ENCODE results near the gene GOLGA3. TPM values are rescaled to one million over a fixed set of nuclear protein-coding genes. Genes with fewer than 3 reads are reported as not detected.
"Not testable (repeated sequence)": the region's sequence is repeated elsewhere in the genome, so short reads cannot be mapped to it uniquely, and the experiment has no call there.

GOLGA3 gene
- total RNA-seq, 1 donor = 21.9 TPM

GRCh38 chr12:132836795-132837331, 8.2 kb upstream of the GOLGA3 start:
- peaks cover 16% of the 10 kb centered on the region for H3K4me1 ChIP-seq (ENCODE audit: insufficient read depth, low read length)
- H3K27me3 ChIP-seq (ENCODE audit: insufficient read depth, low read length) = no peaks in the 10 kb centered on the region
- H3K9me3 ChIP-seq (ENCODE audit: low read depth, low read length) = no peaks in the 10 kb centered on the region
- no peak overlapping the region for H3K4me3 ChIP-seq (ENCODE audit: low read length)

- not testable (repeated sequence) for H3K4me3 ChIP-seq (ENCODE audit: low read length); H3K27me3 ChIP-seq (ENCODE audit: insufficient read depth, low read length); H3K9me3 ChIP-seq (ENCODE audit: low read depth, low read length)
- peaks cover 16% of the 10 kb centered on the region for H3K4me1 ChIP-seq (ENCODE audit: insufficient read depth, low read length)
Measured at GRCh38 chr12:132836230-132836629, 7.6 kb upstream of the GOLGA3 start.

GRCh38 chr12:132835076-132836025, 6.7 kb upstream of the GOLGA3 start:
- H3K9me3 ChIP-seq (ENCODE audit: low read depth, low read length) = no peaks in the 10 kb centered on the region
- H3K4me3 ChIP-seq (ENCODE audit: low read length) = no peak overlapping the region
- H3K4me1 ChIP-seq (ENCODE audit: insufficient read depth, low read length) = peaks cover 16% of the 10 kb centered on the region
- H3K27me3 ChIP-seq (ENCODE audit: insufficient read depth, low read length) = no peaks in the 10 kb centered on the region

GRCh38 chr12:132834181-132834711, 5.6 kb upstream of the GOLGA3 start:
- Histone ChIP-seq H3K27me3 (ENCODE audit: insufficient read depth, low read length) (no peaks in the 10 kb centered on the region), H3K4me3 (ENCODE audit: low read length) (no peak overlapping the region), H3K4me1 (ENCODE audit: insufficient read depth, low read length) (peaks cover 20% of the 10 kb centered on the region), H3K9me3 (ENCODE audit: low read depth, low read length) (no peaks in the 10 kb centered on the region)

- Histone ChIP-seq H3K9me3 (ENCODE audit: low read depth, low read length) (no peaks in the 10 kb centered on the region), H3K4me1 (ENCODE audit: insufficient read depth, low read length) (peaks cover 21% of the 10 kb centered on the region), H3K4me3 (ENCODE audit: low read length) (no peak overlapping the region), H3K27me3 (ENCODE audit: insufficient read depth, low read length) (no peaks in the 10 kb centered on the region)
Measured at GRCh38 chr12:132833341-132833740, 4.7 kb upstream of the GOLGA3 start.

- H3K4me3 ChIP-seq (ENCODE audit: low read length) = no peak overlapping the region
- peaks cover 31% of the 10 kb centered on the region for H3K4me1 ChIP-seq (ENCODE audit: insufficient read depth, low read length)
- no peaks in the 10 kb centered on the region for H3K27me3 ChIP-seq (ENCODE audit: insufficient read depth, low read length)
- H3K9me3 ChIP-seq (ENCODE audit: low read depth, low read length) = no peaks in the 10 kb centered on the region
Measured at GRCh38 chr12:132831771-132832170, 3.1 kb upstream of the GOLGA3 start.

GRCh38 chr12:132827763-132828703, 636 bp downstream of the GOLGA3 start:
- Histone ChIP-seq H3K9me3 (ENCODE audit: low read depth, low read length) (no peaks in the 10 kb centered on the region), H3K27me3 (ENCODE audit: insufficient read depth, low read length) (no peaks in the 10 kb centered on the region), H3K4me1 (ENCODE audit: insufficient read depth, low read length) (peaks cover 18% of the 10 kb centered on the region), H3K4me3 (ENCODE audit: low read length) (peak overlapping the region; percentile 75)

- Histone ChIP-seq H3K4me3 (ENCODE audit: low read length) (no peak overlapping the region), H3K9me3 (ENCODE audit: low read depth, low read length) (no peaks in the 10 kb centered on the region), H3K4me1 (ENCODE audit: insufficient read depth, low read length) (peaks cover 18% of the 10 kb centered on the region), H3K27me3 (ENCODE audit: insufficient read depth, low read length) (no peaks in the 10 kb centered on the region)
Measured at GRCh38 chr12:132825861-132826260, 2.8 kb downstream of the GOLGA3 start.

GRCh38 chr12:132825089-132825488, 3.6 kb downstream of the GOLGA3 start:
- Histone ChIP-seq H3K27me3 (ENCODE audit: insufficient read depth, low read length) (no peaks in the 10 kb centered on the region), H3K4me1 (ENCODE audit: insufficient read depth, low read length) (peaks cover 18% of the 10 kb centered on the region), H3K9me3 (ENCODE audit: low read depth, low read length) (no peaks in the 10 kb centered on the region), H3K4me3 (ENCODE audit: low read length) (no peak overlapping the region)

- Histone ChIP-seq H3K4me3 (ENCODE audit: low read length) (no peak overlapping the region), H3K27me3 (ENCODE audit: insufficient read depth, low read length) (no peaks in the 10 kb centered on the region), H3K4me1 (ENCODE audit: insufficient read depth, low read length) (peaks cover 13% of the 10 kb centered on the region), H3K9me3 (ENCODE audit: low read depth, low read length) (no peaks in the 10 kb centered on the region)
Measured at GRCh38 chr12:132824053-132824452, 4.6 kb downstream of the GOLGA3 start.

GRCh38 chr12:132818562-132818961, 10.1 kb downstream of the GOLGA3 start:
- Histone ChIP-seq H3K27me3 (ENCODE audit: insufficient read depth, low read length) (no peaks in the 10 kb centered on the region), H3K4me1 (ENCODE audit: insufficient read depth, low read length) (no peaks in the 10 kb centered on the region), H3K9me3 (ENCODE audit: low read depth, low read length) (no peaks in the 10 kb centered on the region), H3K4me3 (ENCODE audit: low read length) (no peak overlapping the region)

- no peak overlapping the region for H3K4me3 ChIP-seq (ENCODE audit: low read length)
- no peaks in the 10 kb centered on the region for H3K9me3 ChIP-seq (ENCODE audit: low read depth, low read length)
- H3K27me3 ChIP-seq (ENCODE audit: insufficient read depth, low read length) = no peaks in the 10 kb centered on the region
- H3K4me1 ChIP-seq (ENCODE audit: insufficient read depth, low read length) = peaks cover 5% of the 10 kb centered on the region
Measured at GRCh38 chr12:132814232-132814631, 14.4 kb downstream of the GOLGA3 start.

- H3K9me3 ChIP-seq (ENCODE audit: low read depth, low read length) = no peaks in the 10 kb centered on the region
- H3K4me1 ChIP-seq (ENCODE audit: insufficient read depth, low read length) = peaks cover 5% of the 10 kb centered on the region
- H3K4me3 ChIP-seq (ENCODE audit: low read length) = no peak overlapping the region
- H3K27me3 ChIP-seq (ENCODE audit: insufficient read depth, low read length) = no peaks in the 10 kb centered on the region
Measured at GRCh38 chr12:132813443-132813842, 15.2 kb downstream of the GOLGA3 start.

- Histone ChIP-seq H3K27me3 (ENCODE audit: insufficient read depth, low read length) (no peaks in the 10 kb centered on the region), H3K4me1 (ENCODE audit: insufficient read depth, low read length) (peaks cover 5% of the 10 kb centered on the region), H3K4me3 (ENCODE audit: low read length) (no peak overlapping the region), H3K9me3 (ENCODE audit: low read depth, low read length) (no peaks in the 10 kb centered on the region)
Measured at GRCh38 chr12:132812631-132813305, 15.9 kb downstream of the GOLGA3 start.

Measured in mononuclear cell (primary cell).